GM21825 (cell line): ENCODE measurements around the gene LCN9.
"Not testable (repeated sequence)": the region's sequence is repeated elsewhere in the genome, so short reads cannot be mapped to it uniquely, and the experiment has no call there.

ENCODE experiments used
- ATAC-seq: cut with Tn5 transposase; IDR thresholded peaks from one replicate; pipeline ENCODE4 v1.9.1; 2021; ENCODE audit warnings: mild to moderate bottlenecking, moderate library complexity; ENCODE audit not compliant: unreplicated experiment

Gene LCN9

GRCh38 chr9:135670721-135671590 is 7.8 kb downstream of the LCN9 start:
- no peak for ATAC-seq

DNA sequence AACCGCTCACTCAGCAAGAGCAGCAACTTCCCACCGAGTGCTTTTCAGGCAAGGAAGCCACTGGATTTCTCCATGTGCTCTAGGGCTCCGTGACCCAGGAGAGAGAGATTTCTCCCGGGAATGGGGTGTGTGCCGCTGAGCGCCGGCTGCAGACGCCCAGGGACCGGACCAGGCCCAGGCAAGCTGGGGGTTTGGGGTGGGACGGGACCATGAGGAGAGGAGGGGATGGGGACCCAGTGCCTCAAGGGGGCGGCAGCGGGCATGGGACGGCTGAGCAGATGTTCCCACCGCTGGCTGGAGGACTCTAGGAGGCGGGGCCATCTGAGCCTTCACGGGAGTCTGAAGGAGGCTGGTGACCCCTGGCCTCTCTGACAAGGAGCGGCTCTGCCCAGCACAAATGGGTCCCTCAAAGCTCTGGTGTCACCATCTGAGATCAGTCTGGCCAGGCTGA is 8.5 kb downstream of the LCN9 start:
- ATAC-seq: no peak

DNA sequence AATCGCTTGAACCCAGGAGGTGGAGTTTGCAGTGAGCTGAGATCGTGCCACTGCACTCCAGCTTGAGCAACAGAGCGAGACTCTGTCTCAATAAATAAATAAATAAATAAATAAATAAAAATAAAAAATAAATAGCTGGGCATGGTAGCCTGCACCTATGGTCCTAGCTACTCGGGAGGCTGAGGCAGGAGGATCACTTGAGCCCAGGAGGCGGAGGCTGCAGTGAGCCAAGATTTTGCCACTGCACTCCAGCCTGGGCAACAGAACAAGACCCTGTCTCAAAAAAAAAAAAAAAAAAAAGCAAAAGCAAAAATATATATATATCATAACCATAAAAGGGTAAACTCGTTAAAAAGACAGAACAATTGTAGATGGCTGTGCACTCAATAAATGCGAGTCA is 9.7 kb downstream of the LCN9 start:
- ATAC-seq: not testable (repeated sequence)

DNA sequence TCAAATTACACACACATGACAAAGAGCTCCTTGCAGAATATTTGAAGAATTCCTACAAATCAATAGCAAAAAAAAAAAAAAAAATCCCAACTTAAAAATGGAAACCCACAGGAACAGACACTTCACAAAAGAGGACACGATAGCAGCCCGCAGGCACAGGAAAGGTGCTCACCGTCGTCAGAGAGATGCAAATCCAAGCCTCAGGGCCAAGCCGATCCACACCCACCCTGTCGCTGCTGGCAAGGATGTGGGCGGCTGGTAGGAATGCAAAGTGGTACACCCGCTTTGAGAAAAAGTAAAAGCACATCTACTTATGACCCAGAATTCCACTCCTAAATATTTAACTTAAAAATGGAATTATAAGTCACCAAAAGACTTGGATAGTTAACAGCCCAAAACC is 10.8 kb downstream of the LCN9 start:
- no peak for ATAC-seq

DNA sequence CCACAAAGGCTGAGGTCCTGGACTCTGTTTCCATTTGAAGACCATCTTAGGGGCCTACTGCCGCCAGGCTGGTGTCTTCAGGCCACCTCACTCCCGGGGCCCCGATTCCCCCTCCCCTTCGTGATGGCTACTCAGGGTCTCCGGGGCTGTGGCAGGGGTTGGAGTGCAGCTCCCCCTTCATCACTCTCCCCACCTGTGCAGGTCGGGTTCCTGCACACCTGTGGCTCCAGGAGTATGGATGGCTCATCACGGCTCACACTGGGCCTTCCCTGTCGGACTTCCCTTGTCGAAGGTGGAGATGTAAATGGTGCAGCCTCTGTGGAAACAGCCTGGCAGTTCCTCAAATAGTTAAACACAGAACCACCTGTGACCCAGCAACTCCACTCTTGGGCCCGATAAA is 11.9 kb downstream of the LCN9 start:
- ATAC-seq: no peak

GRCh38 chr9:135676891-135677290 is 13.8 kb downstream of the LCN9 start:
- ATAC-seq: no peak

GRCh38 chr9:135677641-135678168 is 14.6 kb downstream of the LCN9 start:
- ATAC-seq: no peak

DNA sequence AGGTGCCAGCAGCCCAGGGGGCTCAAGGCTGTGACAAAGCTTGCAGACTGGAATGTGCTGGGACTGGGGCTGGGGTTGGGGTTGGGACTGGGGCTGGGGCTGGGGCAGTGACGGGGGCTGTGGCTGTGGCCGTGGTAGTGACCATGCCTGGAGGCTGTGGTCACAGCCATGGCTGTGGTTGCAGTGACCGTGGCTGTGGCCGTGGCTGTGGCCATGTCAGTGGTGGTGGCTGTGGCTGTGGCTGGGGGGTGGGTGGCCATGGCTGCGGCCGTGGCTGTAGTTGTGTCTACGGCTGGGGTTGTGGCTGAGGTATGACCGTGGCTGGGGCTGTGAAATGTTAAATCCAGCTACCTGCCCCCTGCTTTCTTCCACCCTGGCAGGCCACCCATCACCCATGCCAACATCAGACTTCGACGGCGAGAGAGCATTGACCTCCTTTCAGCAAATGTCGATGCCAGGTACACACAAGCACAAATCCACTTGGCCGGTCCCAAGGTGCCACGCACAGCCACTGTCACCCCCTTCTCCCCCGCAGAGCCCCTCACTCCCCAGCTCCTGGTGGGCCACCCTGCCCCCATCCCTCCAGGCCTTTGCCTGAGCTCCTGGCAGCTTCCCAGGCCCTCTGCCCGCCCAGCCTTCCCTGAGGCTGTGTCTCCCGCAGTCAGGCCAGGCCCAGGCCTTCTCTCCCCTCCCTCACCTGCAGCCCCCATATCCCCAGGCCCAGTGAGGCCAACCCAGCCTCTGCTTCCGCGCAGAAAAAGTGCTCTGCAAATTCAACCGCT is 15.3 kb downstream of the LCN9 start:
- ATAC-seq: no peak

- ATAC-seq: no peak
Measured at GRCh38 chr9:135680056-135680455, 16.9 kb downstream of the LCN9 start.

- no peak for ATAC-seq
Measured at GRCh38 chr9:135681161-135681560, 18.1 kb downstream of the LCN9 start.

DNA sequence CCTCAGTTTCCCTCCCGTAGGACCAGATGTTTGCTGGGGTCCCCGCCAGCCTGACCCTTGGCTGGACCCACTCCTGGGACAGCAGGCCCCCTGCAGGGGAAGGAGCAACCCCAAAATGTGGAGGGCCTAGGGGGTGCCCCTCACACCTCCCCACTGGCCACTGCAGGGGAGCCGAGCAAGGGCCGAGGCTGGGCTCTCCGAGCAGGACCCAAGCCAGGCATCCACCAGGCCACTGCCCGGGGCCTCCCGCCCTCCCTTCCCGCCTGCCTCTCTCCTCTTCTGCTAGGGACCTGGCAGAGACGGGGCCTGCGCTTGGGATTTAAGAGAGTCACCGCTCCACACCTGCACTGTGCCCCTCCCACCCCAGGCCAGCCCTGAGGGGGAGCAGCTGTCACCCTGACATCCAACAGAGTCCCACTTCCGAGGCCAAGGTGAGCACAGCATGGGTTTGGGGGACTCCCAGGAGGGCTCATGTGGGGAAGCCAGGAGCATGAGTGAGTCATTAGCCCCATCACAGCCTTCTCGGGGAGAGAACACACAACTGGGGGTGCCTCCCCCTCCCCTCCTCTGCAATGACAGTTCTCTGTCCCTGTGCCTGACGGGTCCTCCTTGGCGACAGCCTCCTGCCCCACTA is 20.4 kb downstream of the LCN9 start:
- ATAC-seq: no peak

- ATAC-seq: no peak
Measured at GRCh38 chr9:135684691-135685090, 21.6 kb downstream of the LCN9 start.

- ATAC-seq: no peak
Measured at GRCh38 chr9:135687216-135687615, 24.1 kb downstream of the LCN9 start.

DNA sequence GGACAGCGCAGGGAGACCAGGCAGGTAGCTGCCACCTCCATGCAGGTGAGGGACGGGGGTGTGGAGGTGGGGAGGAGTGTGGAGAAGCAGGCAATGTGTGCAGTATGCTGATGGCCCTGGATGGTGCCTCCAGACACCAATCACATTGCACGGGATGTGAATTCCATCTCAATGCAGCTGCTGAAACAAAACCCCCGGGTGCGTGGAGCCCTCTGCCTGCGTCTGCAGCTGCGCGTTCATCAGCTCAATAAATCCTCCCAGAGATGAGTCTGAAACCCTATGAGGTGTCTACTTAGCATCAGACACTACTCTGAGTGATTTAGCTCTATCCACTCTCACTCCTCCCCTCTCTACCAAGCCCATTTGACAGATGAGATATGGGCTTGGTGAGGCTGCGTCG is 25.9 kb downstream of the LCN9 start:
- ATAC-seq: no peak

DNA sequence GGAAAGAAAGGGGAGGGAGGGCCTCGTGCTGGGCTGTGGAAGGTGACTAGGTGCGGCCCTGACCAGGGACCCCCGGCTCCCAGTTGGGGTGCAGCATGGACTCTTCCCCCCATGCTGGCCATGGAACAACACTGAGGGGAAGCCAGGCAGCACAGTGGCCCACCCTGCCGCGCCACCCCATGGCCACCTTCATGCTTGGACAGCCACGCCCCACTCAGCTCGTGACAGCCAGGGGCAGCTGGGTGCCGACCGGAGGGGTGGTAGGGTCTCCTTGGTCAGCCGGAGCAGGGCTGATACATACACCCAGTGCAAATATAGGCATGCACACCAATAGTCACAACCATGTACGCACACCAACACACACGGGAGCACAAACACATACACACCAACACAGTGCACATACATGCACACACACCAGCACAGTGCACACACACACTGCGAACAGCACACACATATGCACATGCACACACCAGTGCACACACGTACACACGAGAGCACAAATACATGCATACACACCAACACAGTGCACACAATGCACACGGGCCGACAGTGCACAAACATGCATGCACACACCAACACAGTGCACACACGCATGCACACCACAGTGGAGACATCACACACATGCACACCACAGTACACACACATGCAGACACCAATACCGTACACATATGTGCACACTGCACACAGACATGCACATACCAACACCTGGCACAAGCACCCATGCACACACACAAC is 27.9 kb downstream of the LCN9 start:
- ATAC-seq: no peak

DNA sequence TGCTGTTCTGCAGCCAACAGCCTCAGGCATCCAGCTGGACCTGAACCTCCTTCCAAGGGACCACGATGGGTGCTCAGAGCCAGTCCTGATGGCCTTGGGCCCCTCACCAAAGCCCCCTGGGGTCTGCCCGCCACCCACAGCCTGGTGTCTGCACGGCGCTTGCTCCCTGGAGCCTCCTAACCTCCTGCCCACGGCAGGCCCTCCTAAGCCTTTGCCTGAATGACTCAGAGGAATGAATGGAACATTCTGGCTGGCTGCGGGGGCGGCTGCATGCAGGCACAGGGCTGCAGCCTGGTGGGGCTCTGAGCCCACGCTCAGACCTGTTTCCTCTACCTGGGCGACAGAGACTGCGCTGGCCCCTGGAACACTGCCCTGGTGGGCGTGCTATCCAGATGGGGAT is 29.3 kb downstream of the LCN9 start:
- no peak for ATAC-seq

DNA sequence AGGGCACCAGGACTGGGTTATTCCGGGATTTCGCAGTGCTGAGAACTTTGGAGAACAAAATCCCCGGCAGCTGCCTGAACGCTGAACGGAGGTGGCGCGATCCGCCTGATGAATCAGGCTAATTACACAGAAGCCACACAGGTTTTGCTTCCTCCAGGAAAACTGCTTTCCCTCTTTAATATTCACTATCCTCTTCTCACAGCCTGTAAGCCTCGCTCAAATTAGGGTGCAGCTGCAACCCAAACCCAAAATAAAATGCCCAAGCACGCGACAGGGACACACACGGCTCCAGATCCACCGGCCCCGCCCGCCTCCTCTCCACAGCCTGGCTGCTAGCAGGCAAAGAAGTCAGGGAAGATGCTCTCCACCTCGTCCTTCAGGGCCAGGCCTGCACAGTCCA is 30.2 kb downstream of the LCN9 start:
- ATAC-seq: no peak

DNA sequence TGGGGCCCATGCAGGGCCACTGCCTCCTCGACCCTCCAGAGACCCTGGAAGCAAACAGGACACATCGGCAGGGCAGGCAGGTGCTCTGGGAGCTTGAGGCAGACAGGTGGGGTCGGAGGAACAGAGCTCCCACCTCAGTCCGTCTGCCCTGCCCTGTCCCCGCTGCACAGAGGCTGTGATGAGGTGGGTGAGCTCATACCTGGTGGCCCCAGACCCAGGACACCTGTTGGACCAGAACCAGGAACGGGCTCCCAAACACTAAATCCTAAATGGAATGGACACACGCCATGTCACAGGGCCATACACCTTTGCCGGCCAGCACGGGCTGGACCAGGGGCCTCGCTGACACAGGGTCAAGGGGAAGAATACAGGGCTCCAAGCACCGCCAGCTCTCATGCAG is 30.7 kb downstream of the LCN9 start:
- no peak for ATAC-seq

- no peak for ATAC-seq
Measured at GRCh38 chr9:135694414-135694813, 31.3 kb downstream of the LCN9 start.

DNA sequence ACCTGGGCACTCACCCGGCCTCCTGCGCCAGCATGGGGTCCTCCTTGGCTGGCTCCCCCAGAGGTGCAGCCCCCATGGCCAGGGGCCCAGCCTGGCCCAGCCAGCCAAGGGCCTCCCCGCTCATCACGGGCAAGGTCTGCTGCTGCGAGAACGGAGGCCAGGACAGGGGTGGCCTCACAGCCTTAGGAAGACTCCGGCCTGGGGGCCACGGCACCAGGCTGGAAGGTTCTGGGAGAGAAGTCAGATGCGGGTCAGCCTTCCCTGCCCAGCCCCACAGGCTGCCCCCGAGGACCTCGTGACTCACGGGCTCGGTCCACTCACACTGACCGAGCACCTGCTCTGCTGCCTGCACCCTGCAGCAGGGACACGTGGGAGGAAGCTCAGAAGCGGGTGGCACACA is 31.9 kb downstream of the LCN9 start:
- no peak for ATAC-seq

- no peak for ATAC-seq
Measured at GRCh38 chr9:135695642-135696041, 32.5 kb downstream of the LCN9 start.
